GM19099 (cell line): ENCODE data around the gene KRTAP10-6.
"Not testable (repeated sequence)": the region's sequence is repeated elsewhere in the genome, so short reads cannot be mapped to it uniquely, and the experiment has no call there.

Experiments
- POLR2A ChIP-seq: IDR thresholded peaks from 3 replicates; pipeline ENCODE4 v1.6.1; 2011; ENCODE audit warnings: low read depth; ENCODE audit not compliant: insufficient read length; ENCODE audit errors: extremely low read depth

Gene KRTAP10-6

GRCh38 chr21:44583089-44583799, 9.1 kb downstream of the KRTAP10-6 start:
- no peak for TF ChIP-seq POLR2A

DNA sequence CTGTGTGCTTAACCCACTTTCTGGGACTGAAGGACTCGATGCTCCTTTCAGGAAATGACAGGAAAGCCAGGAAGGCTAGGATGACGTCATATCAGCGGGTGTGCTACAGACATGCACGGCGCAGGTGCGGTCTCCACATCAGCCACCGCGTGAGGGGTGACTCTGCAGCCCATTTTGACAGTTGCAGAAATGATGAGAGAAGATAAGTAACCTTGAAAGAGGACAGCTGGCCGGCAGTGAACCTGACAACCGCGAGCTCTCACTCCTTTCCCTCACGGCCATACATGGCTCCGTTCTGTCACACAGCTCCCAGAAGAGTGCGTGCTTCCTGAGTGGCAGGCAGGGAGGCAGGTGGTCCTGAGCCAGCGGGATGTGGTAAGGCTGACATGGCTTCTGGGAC, 10.2 kb downstream of the KRTAP10-6 start:
- TF ChIP-seq POLR2A: no peak

- TF ChIP-seq POLR2A: no peak
Observed at GRCh38 chr21:44581158-44581557, 11.1 kb downstream of the KRTAP10-6 start.

DNA sequence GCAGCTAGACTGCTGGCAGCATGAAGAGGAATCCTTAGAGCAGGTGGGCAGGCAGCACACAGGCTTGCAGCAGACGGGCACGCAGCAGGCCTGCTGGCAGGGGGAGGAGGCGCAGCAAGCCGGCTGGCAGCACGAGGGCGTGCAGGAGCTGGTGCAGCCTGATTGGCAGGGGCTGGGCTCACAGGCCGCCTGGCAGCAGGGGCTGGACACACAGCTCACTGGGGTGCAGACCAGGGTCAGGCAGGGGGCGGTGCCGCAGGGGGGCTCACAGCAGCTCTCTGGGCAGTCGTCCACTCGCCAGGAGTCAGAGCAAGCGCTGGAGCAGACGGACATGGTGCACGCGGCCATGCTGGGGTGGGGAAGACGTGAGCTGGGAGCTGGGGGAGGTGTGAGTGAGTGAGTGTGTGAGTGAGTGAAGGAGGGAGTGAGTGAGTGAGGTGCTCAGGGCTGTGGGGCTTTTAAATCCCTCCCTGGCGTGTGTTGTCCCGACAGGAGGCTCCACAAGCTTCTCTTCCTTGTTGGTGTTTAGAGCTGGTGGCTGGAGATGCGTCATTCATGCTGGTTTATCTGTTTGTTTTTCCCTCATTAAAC, 12.0 kb downstream of the KRTAP10-6 start, which contains the start of gene KRTAP10-5:
KRTAP10-5 (minus strand) TSS at position 374 of the 591 bp plus-strand sequence; CDS start at position 348, 26 bp downstream.
- TF ChIP-seq POLR2A: not testable (repeated sequence)

- no peak for TF ChIP-seq POLR2A
Observed at GRCh38 chr21:44579833-44580144, 12.5 kb downstream of the KRTAP10-6 start.

- no peak for TF ChIP-seq POLR2A
Observed at GRCh38 chr21:44579056-44579832, 13.1 kb downstream of the KRTAP10-6 start.

DNA sequence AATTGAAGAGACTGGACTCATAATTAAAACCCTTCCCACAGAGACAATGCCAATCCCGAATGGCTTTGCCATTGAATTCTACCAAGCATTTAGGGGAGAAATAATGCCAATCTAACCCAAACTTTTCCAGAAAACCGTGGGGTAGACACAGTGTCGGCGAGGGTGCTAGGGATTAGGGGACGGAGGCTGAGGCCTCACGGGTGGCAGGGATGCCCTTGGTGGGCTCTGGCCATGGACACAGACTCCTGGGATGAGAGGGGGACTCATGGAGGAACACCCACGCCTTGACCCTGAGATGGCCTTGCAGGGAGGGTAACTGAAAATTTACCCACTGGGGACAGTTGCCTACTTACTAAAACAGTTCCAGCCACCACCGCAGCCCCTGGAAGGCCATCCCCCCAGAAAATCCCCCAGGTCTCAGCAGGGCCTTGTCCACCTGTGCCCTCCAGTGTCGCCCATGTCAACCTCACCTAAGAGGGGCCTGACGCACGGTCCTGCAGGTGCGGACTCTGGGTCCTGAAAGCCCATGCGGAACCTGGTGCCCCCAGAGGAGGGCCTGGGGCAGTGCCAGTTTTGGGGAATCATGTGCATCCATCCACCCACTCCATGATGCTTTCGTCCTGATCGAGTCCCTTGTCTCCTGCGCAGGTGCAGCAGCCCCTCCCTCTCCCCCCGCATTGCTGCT, 13.8 kb downstream of the KRTAP10-6 start:
- no peak for TF ChIP-seq POLR2A

DNA sequence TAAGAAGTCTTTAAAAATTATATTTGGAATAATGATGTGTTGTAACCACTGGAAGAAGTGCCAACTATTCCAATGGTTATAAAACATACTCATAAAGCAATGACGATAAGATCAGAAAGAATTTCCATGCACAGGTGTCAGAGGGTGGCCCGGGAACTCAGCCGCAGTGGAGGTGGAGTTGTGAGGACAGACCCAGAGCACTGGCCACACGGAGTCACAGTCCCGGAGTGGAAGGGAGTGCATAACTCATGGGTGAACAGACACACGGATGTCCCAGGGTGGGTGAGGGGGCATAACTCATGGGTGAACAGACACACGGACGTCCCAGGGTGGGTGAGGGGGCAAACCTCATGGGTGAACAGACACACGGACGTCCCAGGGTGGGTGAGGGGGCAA, 16.3 kb downstream of the KRTAP10-6 start:
- TF ChIP-seq POLR2A: no peak

DNA sequence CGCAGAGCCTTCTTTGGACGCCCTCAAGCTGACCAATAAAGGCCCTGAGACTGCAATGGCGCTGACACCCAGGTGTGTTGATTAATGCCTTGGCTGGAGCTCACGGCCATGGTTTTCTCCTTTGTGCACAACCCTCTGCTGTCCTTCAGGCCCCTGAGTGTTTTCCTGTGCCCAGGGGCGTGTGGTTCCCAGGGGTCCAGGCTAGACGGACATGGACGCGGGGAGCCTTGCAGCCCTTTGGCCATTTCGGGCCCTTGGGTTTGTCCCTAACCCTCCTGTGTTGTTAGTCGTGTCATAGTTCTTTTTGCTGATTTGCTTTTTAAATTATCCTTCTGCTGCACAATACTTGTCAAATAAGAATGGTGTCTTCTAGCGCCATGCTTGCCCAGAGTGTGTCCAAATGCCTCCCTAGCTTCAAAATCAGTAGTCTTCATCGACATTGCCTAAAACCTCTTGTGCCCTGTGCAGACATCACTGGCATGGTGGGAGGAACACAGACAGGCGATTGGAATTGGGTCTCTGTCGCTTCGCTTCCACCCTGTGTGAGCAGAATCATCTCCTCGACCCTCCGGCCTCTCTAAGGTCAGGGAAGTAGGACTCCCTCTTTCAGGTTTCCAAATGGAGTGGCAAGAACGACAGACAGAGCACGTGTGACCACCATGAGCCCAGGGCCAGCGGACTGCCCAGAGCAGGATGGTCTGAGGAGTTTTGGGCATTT, 16.8 kb downstream of the KRTAP10-6 start:
- TF ChIP-seq POLR2A: no peak

DNA sequence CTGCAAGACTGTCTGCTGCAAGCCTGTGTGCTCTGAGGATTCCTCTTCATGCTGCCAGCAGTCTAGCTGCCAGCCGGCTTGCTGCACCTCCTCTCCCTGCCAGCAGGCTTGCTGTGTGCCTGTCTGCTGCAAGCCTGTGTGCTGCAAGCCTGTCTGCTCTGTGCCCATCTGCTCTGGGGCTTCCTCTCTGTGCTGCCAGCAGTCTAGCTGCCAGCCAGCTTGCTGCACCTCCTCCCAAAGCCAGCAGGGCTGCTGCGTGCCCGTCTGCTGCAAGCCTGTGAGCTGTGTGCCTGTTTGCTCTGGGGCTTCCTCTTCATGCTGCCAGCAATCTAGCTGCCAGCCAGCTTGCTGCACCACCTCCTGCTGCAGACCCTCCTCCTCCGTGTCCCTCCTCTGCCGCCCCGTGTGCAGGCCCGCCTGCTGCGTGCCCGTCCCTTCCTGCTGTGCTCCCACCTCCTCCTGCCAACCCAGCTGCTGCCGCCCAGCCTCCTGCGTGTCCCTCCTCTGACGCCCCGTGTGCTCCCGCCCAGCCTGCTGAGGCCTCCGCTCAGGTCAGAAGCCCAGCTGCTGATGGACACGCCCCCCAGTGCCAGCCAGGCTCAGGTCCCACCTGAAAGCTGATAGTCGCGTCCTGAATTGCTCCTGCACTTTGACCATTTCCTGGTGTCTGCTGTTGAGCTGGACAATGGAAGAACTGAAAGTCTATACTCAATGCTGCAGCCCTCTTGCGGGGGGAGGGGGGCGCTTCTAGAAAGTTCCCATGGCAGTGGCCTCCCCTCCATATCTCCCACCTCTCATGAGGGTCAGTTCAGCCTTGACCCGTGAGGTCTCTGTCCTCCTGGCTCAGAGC, 17.6 kb downstream of the KRTAP10-6 start:
- no peak for TF ChIP-seq POLR2A

DNA sequence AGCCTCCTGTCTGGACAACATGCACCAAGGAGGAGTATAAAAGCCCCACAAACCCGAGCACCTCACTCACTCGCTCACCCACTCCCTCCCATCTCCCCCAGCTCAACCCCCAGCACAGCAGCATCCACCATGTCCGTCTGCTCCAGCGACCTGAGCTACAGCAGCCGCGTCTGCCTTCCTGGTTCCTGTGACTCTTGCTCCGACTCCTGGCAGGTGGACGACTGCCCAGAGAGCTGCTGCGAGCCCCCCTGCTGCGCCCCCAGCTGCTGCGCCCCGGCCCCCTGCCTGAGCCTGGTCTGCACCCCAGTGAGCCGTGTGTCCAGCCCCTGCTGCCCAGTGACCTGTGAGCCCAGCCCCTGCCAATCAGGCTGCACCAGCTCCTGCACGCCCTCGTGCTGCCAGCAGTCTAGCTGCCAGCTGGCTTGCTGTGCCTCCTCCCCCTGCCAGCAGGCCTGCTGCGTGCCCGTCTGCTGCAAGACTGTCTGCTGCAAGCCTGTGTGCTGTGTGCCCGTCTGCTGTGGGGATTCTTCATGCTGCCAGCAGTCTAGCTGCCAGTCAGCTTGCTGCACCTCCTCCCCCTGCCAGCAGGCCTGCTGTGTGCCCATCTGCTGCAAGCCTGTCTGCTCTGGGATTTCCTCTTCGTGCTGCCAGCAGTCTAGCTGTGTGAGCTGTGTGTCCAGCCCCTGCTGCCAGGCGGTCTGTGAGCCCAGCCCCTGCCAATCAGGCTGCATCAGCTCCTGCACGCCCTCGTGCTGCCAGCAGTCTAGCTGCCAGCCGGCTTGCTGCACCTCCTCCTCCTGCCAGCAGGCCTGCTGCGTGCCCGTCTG, 18.5 kb downstream of the KRTAP10-6 start, which contains the start of gene KRTAP10-4:
KRTAP10-4 (plus strand) TSS at position 100 of the 827 bp plus-strand sequence; CDS start at position 130, 30 bp downstream.
- TF ChIP-seq POLR2A: not testable (repeated sequence)

GRCh38 chr21:44572959-44573583, 19.2 kb downstream of the KRTAP10-6 start:
- no peak for TF ChIP-seq POLR2A
